ENCODE measurements around the gene SLC25A22. TPM values are rescaled to one million over a fixed set of nuclear protein-coding genes. Genes with fewer than 3 reads are reported as not detected.
A peak's percentile ranks its signal among the peaks of the same experiment; 100 is the strongest.

The SLC25A22 gene
- total RNA-seq, 6 experiments from 2014 or later, result 39.7 to 47.3 (median 42.9) TPM

DNA sequence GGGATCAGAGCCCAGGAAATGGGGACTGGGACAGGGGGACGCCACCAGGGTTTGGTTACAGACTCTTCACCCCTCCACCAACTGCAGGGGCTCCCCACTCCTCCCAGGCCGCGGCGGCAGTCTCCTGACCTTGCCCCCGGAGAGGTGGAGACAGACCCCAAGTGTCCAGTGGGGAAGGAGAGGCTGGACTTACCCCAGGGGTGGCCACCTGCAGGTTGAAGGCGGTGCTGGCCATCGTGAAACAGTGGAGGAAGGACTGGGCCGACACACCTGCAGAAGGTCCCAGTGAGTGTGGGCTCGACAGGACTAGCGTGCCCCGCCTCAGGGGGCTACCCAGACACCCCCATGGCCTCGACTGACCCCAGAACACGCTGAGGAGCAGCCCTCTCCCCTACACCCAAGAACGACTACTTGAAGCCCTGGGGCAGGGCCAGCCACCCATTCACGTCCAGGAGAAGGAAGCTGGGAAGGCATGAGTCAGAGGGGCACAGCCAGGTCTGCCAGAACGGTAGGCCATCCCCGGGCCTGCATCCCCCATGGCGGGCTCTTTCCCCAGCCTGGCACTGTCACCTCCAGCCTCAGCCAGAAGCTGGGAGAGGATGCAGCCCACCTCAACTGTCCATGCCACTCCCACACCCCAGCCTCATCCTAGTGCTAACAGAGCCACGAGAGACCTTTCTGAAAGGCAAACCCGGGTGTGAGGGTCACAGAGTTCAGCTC lies 23.0 kb downstream of the SLC25A22 start:
- H3K27ac Mint-ChIP-seq, result peak overlapping the region; percentile 82
- TF ChIP-seq CTCF (IDR thresholded peaks at IDR 0.05), result peak; percentile 29
- H3K9me3 Mint-ChIP-seq, result no peaks in the 10 kb centered on the region
- H3K4me1 Mint-ChIP-seq (ENCODE audit: low read depth), result peaks cover 17% of the 10 kb centered on the region
- no peak for DNase-seq
- no peaks in the 10 kb centered on the region; the same call in 1 of the 2 replicates for H3K36me3 Mint-ChIP-seq (ENCODE audit: low read depth)
- H3K4me3 Mint-ChIP-seq, result peak overlapping the region; percentile 93
- H3K27me3 Mint-ChIP-seq (ENCODE audit: insufficient read depth), result peaks cover 4% of the 10 kb centered on the region; the same call in 1 of the 2 replicates

DNA sequence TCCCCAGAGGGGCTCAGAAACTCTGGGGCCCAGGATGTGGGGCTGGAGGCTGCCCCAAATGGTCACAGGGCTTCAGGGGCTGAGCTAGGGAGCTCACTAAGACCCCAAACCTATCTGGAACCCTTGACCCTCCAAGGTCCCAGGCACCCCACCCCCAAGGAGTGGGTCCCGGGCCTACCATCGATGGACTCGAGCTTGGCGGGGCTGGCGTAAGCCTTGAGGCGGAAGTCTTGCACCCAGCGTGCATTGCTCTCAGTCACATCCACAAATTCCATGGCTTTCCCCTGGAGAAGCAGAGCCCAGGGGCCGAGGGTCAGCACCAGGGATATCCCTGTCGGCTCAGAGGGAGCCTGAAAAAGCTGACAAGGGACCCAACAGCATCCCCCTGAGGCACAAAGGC lies 24.3 kb downstream of the SLC25A22 start:
- no peak for DNase-seq
- no peaks in the 10 kb centered on the region; the same call in 1 of the 2 replicates for H3K36me3 Mint-ChIP-seq (ENCODE audit: low read depth)

DNA sequence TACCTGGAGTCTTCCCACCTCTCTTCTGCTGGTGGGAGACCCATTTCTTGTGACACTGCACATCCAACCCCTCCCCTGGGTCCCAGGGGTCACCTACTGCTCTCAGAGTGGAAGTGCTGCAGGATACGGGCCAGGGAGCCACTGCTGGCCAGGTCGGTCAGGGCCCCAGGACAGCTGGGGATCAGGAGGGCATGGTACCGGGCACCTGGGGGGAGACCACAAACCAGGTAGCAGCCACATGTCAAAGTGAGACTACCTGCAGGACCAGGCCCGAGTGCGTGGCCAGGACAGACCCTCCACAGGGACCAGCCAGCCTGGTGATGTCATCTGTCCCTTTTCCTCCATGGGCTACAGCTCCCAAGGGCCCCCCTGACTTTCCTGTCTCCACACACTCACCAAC lies 24.7 kb downstream of the SLC25A22 start:
- Mint-ChIP-seq H3K27me3 (ENCODE audit: insufficient read depth) (peaks cover 4% of the 10 kb centered on the region; the same call in 1 of the 2 replicates), H3K9me3 (no peaks in the 10 kb centered on the region), H3K4me1 (ENCODE audit: low read depth) (peaks cover 17% of the 10 kb centered on the region), H3K36me3 (ENCODE audit: low read depth) (no peaks in the 10 kb centered on the region; the same call in 1 of the 2 replicates), H3K27ac (no peak overlapping the region), H3K4me3 (no peak overlapping the region)
- no peak for DNase-seq
- no peak for TF ChIP-seq CTCF (IDR thresholded peaks at IDR 0.05)

More for the DNA sequence above, 24.3 kb downstream of the SLC25A22 start:
- Mint-ChIP-seq H3K4me1 (ENCODE audit: low read depth) (peaks cover 17% of the 10 kb centered on the region), H3K4me3 (no peak overlapping the region), H3K27ac (no peak overlapping the region), H3K9me3 (no peaks in the 10 kb centered on the region), H3K27me3 (ENCODE audit: insufficient read depth) (peaks cover 4% of the 10 kb centered on the region; the same call in 1 of the 2 replicates)
- TF ChIP-seq CTCF (IDR thresholded peaks at IDR 0.05), result no peak

GRCh38 chr11:772429-773390 lies 25.4 kb downstream of the SLC25A22 start:
- Mint-ChIP-seq H3K27me3 (ENCODE audit: insufficient read depth) (peaks cover 4% of the 10 kb centered on the region; the same call in 1 of the 2 replicates), H3K4me1 (ENCODE audit: low read depth) (peaks cover 17% of the 10 kb centered on the region), H3K4me3 (no peak overlapping the region), H3K36me3 (ENCODE audit: low read depth) (no peaks in the 10 kb centered on the region; the same call in 1 of the 2 replicates), H3K9me3 (no peaks in the 10 kb centered on the region), H3K27ac (no peak overlapping the region)
- no peak for TF ChIP-seq CTCF (IDR thresholded peaks at IDR 0.05)
- DNase-seq, result no peak

DNA sequence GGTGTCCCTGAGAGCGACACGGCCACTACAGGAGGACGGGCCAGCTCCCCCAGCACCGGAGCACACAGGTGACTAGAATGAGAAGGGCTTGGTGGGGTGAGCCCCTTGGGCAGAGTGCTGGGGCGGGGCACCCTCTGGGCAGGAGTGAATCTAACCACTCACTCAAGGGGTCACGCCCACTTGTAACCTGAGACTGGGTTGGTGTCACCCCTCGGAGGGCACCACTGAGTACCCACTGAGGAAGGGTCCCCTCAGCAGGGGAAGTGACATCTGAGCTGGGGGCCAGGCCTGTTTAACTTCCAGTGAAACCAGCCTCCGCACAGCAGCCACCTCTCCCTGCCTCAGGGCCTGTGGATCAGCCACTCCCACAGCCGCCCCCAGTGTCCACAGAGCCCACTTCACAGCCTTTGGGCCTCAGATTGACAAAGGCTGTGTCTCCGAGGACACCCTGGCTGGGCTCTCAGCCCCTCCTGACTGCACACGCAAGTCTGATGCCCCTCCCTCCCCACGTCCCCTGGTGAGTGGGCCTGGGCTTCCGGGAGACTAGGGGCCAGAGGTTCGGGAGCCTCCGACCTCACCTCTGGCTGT lies 26.4 kb downstream of the SLC25A22 start:
- Mint-ChIP-seq H3K9me3 (no peaks in the 10 kb centered on the region), H3K27me3 (ENCODE audit: insufficient read depth) (peaks cover 4% of the 10 kb centered on the region; the same call in 1 of the 2 replicates), H3K4me3 (no peak overlapping the region), H3K27ac (no peak overlapping the region), H3K4me1 (ENCODE audit: low read depth) (peaks cover 17% of the 10 kb centered on the region), H3K36me3 (ENCODE audit: low read depth) (no peaks in the 10 kb centered on the region; the same call in 1 of the 2 replicates)
- TF ChIP-seq CTCF (IDR thresholded peaks at IDR 0.05), result no peak
- DNase-seq, result no peak
